ENCODE measurements around the gene RTN4RL1. TPM values are rescaled to one million over a fixed set of nuclear protein-coding genes. Genes with fewer than 3 reads are reported as not detected.

The RTN4RL1 gene
- total RNA-seq, 1 experiment from 2014 or later = 0.80 TPM

- ATAC-seq (no peak), DNase-seq (ENCODE audit: low read depth, low spot score) (no peak)
- BruUV-seq (replicated peaks) = no TSS peak
- intact Hi-C loops (cut with micrococcal nuclease; ENCODE audit: unreplicated experiment) = no loop called here
- Histone ChIP-seq H3K27me3 (ENCODE audit: control insufficient read depth, insufficient read depth, low read length) (no peaks in the 10 kb centered on the region), H3K9me3 (ENCODE audit: control insufficient read depth, insufficient read depth, low read depth, low read length) (no peaks in the 10 kb centered on the region), H3K27ac (ENCODE audit: low read length) (no peak overlapping the region), H3K4me3 (ENCODE audit: low read depth in 2 of 2, low read length in 2 of 2) (no peak overlapping the region), H3K4me1 (ENCODE audit: control insufficient read depth, insufficient read depth, low read length) (no peaks in the 10 kb centered on the region), H3K36me3 (ENCODE audit: control insufficient read depth, insufficient read depth, low read length) (no peaks in the 10 kb centered on the region)
- POLR2A ChIA-PET = no interaction called here
- in situ Hi-C loops (cut with HindIII; ENCODE audit: low pct_unique_long_range_greater_than_20kb, low sequenced_read_pairs) = no loop called here
- CTCF ChIA-PET = no interaction called here
- no peak for TF ChIP-seq TCF7L2 (IDR thresholded peaks at IDR 0.05; ENCODE audit: low read depth, low read length)
- TF ChIP-seq CTCF (IDR thresholded peaks at IDR 0.05) = no peak
These were observed 87.7 kb downstream of the RTN4RL1 start for GRCh38 chr17:1937461-1937860.

GRCh38 chr17:1936766-1937165 is 88.4 kb downstream of the RTN4RL1 start:
- no peaks in the 10 kb centered on the region for H3K4me1 ChIP-seq (ENCODE audit: control insufficient read depth, insufficient read depth, low read length)
- CTCF ChIA-PET = interaction anchor here (0.6 kb wide), 1 partner anchor 87 kb away, joined by 7 read pairs; no protein-coding TSS in a partner anchor
- H3K36me3 ChIP-seq (ENCODE audit: control insufficient read depth, insufficient read depth, low read length) = no peaks in the 10 kb centered on the region
- intact Hi-C loops (cut with micrococcal nuclease; ENCODE audit: unreplicated experiment) = no loop called here
- H3K27ac ChIP-seq (ENCODE audit: low read length) = no peak overlapping the region
- H3K4me3 ChIP-seq (ENCODE audit: low read depth in 2 of 2, low read length in 2 of 2) = no peak overlapping the region
- POLR2A ChIA-PET = no interaction called here
- DNase-seq (ENCODE audit: low read depth, low spot score) = no peak
- TF ChIP-seq POLR2AphosphoS5 (IDR thresholded peaks at IDR 0.05; ENCODE audit: low read depth, low read length) (no peak), TCF7L2 (IDR thresholded peaks at IDR 0.05; ENCODE audit: low read depth, low read length) (no peak), CTCF (IDR thresholded peaks at IDR 0.05) (no peak), SIN3A (IDR thresholded peaks at IDR 0.05; ENCODE audit: borderline replicate concordance, insufficient read depth, low read depth, low read length) (no peak), REST (IDR thresholded peaks at IDR 0.05; ENCODE audit: insufficient read depth in 1 of 2, low read depth in 2 of 2, low read length in 1 of 2) (no peak)
- no TSS peak for BruUV-seq (replicated peaks)
- H3K27me3 ChIP-seq (ENCODE audit: control insufficient read depth, insufficient read depth, low read length) = no peaks in the 10 kb centered on the region
- in situ Hi-C loops (cut with HindIII; ENCODE audit: low pct_unique_long_range_greater_than_20kb, low sequenced_read_pairs) = no loop called here
- no peak for ATAC-seq
- H3K9me3 ChIP-seq (ENCODE audit: control insufficient read depth, insufficient read depth, low read depth, low read length) = no peaks in the 10 kb centered on the region

- CTCF ChIA-PET = no interaction called here
- no peaks in the 10 kb centered on the region for H3K4me1 ChIP-seq (ENCODE audit: control insufficient read depth, insufficient read depth, low read length)
These were observed 90.2 kb downstream of the RTN4RL1 start for GRCh38 chr17:1934901-1935300.

More at GRCh38 chr17:1934901-1935300, 90.2 kb downstream of the RTN4RL1 start:
- Histone ChIP-seq H3K27ac (ENCODE audit: low read length) (no peak overlapping the region), H3K4me3 (ENCODE audit: low read depth in 2 of 2, low read length in 2 of 2) (no peak overlapping the region), H3K27me3 (ENCODE audit: control insufficient read depth, insufficient read depth, low read length) (no peaks in the 10 kb centered on the region), H3K36me3 (ENCODE audit: control insufficient read depth, insufficient read depth, low read length) (no peaks in the 10 kb centered on the region), H3K9me3 (ENCODE audit: control insufficient read depth, insufficient read depth, low read depth, low read length) (no peaks in the 10 kb centered on the region)
- in situ Hi-C loops (cut with HindIII; ENCODE audit: low pct_unique_long_range_greater_than_20kb, low sequenced_read_pairs) (no loop called here), intact Hi-C loops (cut with micrococcal nuclease; ENCODE audit: unreplicated experiment) (no loop called here)
- DNase-seq (ENCODE audit: low read depth, low spot score) = no peak
- ATAC-seq = no peak
- POLR2A ChIA-PET = no interaction called here
- no TSS peak for BruUV-seq (replicated peaks)
- TF ChIP-seq SIN3A (IDR thresholded peaks at IDR 0.05; ENCODE audit: borderline replicate concordance, insufficient read depth, low read depth, low read length) (no peak), CTCF (IDR thresholded peaks at IDR 0.05) (no peak), TCF7L2 (IDR thresholded peaks at IDR 0.05; ENCODE audit: low read depth, low read length) (no peak), REST (IDR thresholded peaks at IDR 0.05; ENCODE audit: insufficient read depth in 1 of 2, low read depth in 2 of 2, low read length in 1 of 2) (no peak), POLR2AphosphoS5 (IDR thresholded peaks at IDR 0.05; ENCODE audit: low read depth, low read length) (no peak)

Measured in Panc1 (cell line).